Measurements from ENCODE around the gene CFAP251. TPM values are rescaled to one million over a fixed set of nuclear protein-coding genes. Genes with fewer than 3 reads are reported as not detected.
"Not testable (repeated sequence)": the region's sequence is repeated elsewhere in the genome, so short reads cannot be mapped to it uniquely, and the experiment has no call there.

The CFAP251 gene
- polyA plus RNA-seq, 1 experiment: 1.3 TPM

DNA sequence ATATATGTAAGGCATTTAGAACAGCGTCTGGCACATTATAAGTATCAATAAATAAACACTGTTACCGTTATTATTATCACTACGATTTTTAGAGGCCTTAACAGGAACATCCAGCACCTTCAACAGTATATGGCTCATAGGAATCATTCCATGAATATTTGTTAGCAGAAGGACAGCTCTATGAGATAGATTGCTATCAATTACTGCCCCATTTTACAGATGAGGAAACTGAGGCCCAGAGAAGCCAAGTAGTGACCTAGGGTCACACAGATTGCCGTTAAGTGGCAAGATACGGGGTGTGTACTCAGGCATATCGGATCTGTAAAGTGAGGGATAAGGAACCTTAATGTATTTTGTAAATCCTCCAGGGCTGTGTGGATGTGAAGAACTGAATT is 30.3 kb upstream of the CFAP251 start:
- ChIA-PET CTCF (interaction anchor here (0.7 to 7.0 kb wide), 16 partner anchors 13 to 176 kb away, joined by 3 to 64 read pairs (median 4); partner anchors contain the start of genes RHOF and SETD1B), POLR2A (interaction anchor here (0.9 to 1.0 kb wide), 2 partner anchors 15 to 94 kb away, joined by 3 read pairs; no protein-coding TSS in a partner anchor)
- TF ChIP-seq, protein P1, sequence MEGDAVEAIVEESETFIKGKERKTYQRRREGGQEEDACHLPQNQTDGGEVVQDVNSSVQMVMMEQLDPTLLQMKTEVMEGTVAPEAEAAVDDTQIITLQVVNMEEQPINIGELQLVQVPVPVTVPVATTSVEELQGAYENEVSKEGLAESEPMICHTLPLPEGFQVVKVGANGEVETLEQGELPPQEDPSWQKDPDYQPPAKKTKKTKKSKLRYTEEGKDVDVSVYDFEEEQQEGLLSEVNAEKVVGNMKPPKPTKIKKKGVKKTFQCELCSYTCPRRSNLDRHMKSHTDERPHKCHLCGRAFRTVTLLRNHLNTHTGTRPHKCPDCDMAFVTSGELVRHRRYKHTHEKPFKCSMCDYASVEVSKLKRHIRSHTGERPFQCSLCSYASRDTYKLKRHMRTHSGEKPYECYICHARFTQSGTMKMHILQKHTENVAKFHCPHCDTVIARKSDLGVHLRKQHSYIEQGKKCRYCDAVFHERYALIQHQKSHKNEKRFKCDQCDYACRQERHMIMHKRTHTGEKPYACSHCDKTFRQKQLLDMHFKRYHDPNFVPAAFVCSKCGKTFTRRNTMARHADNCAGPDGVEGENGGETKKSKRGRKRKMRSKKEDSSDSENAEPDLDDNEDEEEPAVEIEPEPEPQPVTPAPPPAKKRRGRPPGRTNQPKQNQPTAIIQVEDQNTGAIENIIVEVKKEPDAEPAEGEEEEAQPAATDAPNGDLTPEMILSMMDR (IDR thresholded peaks at IDR 0.05; ENCODE audit: insufficient read depth, low read depth, low read length): no peak
- Histone ChIP-seq H3K4me3 (ENCODE audit: low read depth, low read length) (peak overlapping the region; percentile 77), H3K36me3 (ENCODE audit: control insufficient read depth, insufficient read depth, low read length) (peaks cover 4% of the 10 kb centered on the region), H3K27me3 (ENCODE audit: control insufficient read depth, insufficient read depth, low read length) (no peaks in the 10 kb centered on the region)
- DNase-seq (ENCODE audit: low read depth): no peak

DNA sequence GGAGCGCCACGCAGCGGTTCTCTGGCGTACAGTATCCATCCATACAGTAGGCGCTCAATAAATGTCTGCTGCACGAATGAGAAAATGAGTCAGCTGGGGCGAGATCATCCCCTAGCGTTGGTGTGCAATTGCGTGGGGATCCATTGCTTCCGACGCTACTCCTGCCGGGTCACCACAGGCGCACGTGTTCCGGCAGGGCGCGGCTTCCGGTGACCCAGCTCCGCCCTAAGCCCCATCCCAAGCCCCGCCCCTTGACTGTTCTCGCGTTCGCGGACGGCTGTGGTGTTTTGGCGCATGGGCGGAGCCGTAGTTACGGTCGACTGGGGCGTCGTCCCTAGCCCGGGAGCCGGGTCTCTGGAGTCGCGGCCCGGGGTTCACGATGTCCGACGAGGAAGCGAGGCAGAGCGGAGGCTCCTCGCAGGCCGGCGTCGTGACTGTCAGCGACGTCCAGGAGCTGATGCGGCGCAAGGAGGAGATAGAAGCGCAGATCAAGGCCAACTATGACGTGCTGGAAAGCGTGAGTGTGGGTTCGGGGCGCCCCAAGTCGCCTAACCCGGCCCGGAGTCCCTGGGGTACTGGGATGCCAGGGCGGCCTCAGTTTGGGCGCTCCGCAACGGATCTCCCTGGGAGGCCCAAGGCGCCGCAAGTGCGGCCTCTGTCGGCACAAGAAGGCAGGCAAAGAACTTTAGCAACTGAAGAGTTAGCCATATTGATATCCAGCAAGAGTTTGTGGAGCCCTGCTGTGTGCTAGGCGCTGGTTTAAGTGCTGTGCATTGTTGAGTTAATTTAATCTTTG is 29.7 kb upstream of the CFAP251 start, which contains the start of gene PSMD9:
TSS of gene PSMD9 (plus strand) at position 313 of the 796 bp plus-strand sequence. CDS start at position 380, 67 bp downstream.
- POLR2A ChIA-PET: interaction anchor here (0.9 to 1.0 kb wide), 2 partner anchors 16 to 95 kb away, joined by 3 read pairs; no protein-coding TSS in a partner anchor
- no peaks in the 10 kb centered on the region for H3K27me3 ChIP-seq (ENCODE audit: control insufficient read depth, insufficient read depth, low read length)
- peak; percentile 85 for DNase-seq (ENCODE audit: low read depth)
- TF ChIP-seq, protein P1 (IDR thresholded peaks at IDR 0.05; ENCODE audit: insufficient read depth, low read depth, low read length): peak; percentile 89
- H3K4me3 ChIP-seq (ENCODE audit: low read depth, low read length): peak within 1 kb of the TSS; percentile 77
- CTCF ChIA-PET: interaction anchor here (0.7 to 7.0 kb wide), 16 partner anchors 12 to 177 kb away, joined by 3 to 64 read pairs (median 4); partner anchors contain the start of genes RHOF and SETD1B
- H3K36me3 ChIP-seq (ENCODE audit: control insufficient read depth, insufficient read depth, low read length): peaks cover 4% of the 10 kb centered on the region

DNA sequence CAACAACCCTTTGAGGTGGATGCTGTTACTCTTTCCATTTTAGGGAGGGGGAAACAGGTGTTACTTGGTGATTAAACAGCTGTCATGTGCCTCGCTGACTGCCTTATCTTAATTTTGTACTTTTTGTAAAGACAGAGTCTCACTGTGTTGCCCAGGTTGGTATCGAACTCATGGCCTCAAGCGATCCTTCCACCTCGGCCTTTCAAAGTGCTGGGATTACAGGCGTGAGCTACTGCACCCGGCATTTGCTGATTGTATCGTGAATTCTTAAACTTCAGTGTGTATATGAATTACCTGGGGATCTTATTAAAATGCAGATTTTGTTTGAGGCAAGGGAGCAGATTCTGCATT is 29.1 kb upstream of the CFAP251 start:
- Histone ChIP-seq H3K36me3 (ENCODE audit: control insufficient read depth, insufficient read depth, low read length) (peaks cover 4% of the 10 kb centered on the region), H3K4me3 (ENCODE audit: low read depth, low read length) (peak overlapping the region; percentile 77), H3K27me3 (ENCODE audit: control insufficient read depth, insufficient read depth, low read length) (no peaks in the 10 kb centered on the region)
- CTCF ChIA-PET: interaction anchor here (0.6 to 7.0 kb wide), 6 partner anchors 11 to 107 kb away, joined by 4 to 64 read pairs (median 6); partner anchors contain the start of gene RHOF
- TF ChIP-seq, protein P1 (IDR thresholded peaks at IDR 0.05; ENCODE audit: insufficient read depth, low read depth, low read length): no peak
- DNase-seq (ENCODE audit: low read depth): no peak
- POLR2A ChIA-PET: no interaction called here

DNA sequence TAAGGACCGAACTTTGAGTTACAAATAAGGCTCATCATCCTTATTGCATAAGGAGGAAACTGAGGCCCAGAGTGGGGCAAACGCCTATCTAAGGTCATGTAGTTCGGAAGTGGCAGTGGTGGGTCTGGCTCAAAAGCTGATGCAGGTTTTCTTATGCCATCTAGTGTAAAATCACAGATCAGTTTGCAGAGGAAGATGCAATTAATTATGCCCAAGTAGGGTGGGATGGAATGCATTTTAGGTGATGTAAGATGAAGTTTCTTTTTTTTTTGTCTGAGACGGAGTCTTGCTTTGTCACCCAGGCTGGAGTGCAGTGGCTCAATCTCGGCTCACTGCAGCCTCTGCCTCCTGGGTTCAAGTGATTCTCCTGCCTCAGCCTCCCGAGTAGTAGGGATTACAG is 28.7 kb upstream of the CFAP251 start:
- H3K27me3 ChIP-seq (ENCODE audit: control insufficient read depth, insufficient read depth, low read length); POLR2A ChIA-PET; DNase-seq (ENCODE audit: low read depth); H3K36me3 ChIP-seq (ENCODE audit: control insufficient read depth, insufficient read depth, low read length): not testable (repeated sequence)
- CTCF ChIA-PET: interaction anchor here (0.6 to 7.0 kb wide), 5 partner anchors 11 to 105 kb away, joined by 5 to 64 read pairs (median 8); partner anchors contain the start of gene RHOF
- H3K4me3 ChIP-seq (ENCODE audit: low read depth, low read length): peak overlapping the region; percentile 77

DNA sequence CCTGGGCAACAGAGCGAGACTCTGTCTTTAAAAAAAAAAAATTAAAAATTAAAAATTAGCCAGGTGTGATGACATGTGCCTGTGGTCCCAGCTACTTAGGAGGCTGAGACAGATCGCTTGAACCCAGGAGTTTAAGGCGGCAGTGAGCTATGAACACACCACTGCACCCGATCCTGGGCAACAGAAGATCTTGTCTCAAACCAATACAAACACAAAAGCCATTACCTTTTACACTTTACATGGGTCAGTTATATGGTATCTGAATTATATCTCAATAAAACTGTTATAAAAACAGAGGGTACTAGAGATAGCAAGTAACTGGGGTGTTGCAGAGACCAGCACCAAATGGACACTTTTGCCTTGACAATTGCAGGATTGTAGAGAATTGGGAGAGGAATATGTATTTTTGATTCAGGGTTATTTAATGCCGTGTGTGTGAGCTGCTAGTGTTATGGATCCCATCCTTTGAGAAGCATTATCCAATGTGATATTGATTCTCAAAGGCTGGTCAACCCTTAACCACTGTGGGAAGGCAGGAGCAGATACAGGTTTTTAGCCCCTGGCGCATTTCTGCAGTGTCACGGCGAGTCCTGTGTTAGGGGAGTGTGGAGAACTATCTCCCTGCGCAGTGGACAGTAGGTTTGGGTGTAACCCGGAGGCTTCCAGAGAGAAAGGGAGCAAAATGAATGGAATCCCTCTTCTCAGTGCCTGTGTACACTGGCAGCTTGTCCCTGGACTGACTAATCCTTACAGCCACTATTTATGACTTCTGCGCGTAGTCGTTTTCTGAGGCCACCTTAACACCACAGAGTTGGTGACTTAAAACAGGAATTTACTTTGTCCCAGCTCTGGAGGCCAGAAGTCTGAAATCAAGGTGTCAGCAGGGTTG is 25.5 kb upstream of the CFAP251 start:
- peaks cover 6% of the 10 kb centered on the region for H3K36me3 ChIP-seq (ENCODE audit: control insufficient read depth, insufficient read depth, low read length)
- ChIA-PET CTCF (interaction anchor here (0.8 to 7.0 kb wide), 6 partner anchors 23 to 114 kb away, joined by 3 to 57 read pairs (median 4); partner anchors contain the start of gene RHOF), POLR2A (interaction anchor here (0.6 kb wide), 1 partner anchor 107 kb away, joined by 3 read pairs; no protein-coding TSS in a partner anchor)
- no peaks in the 10 kb centered on the region for H3K27me3 ChIP-seq (ENCODE audit: control insufficient read depth, insufficient read depth, low read length)
- no peak for DNase-seq (ENCODE audit: low read depth)
- TF ChIP-seq, protein P1 (IDR thresholded peaks at IDR 0.05; ENCODE audit: insufficient read depth, low read depth, low read length): no peak
- H3K4me3 ChIP-seq (ENCODE audit: low read depth, low read length): no peak overlapping the region

Measured in BJ (cell line).